CD8-positive, alpha-beta memory T cell (primary cell): ENCODE measurements around the gene TMEM150C. TPM values are rescaled to one million over a fixed set of nuclear protein-coding genes. Genes with fewer than 3 reads are reported as not detected.

Experiments used
- CTCF ChIA-PET: fragments of 350-600 bp; sonication (Branson Sonifier 250); formaldehyde crosslinking; loops from one replicate; lab custom pipeline; 2021; ENCODE audit warnings: antibody characterized with exemption; lab: Charles Lee
- POLR2A ChIA-PET: fragments of 350-600 bp; sonication (Branson Sonifier 250); formaldehyde crosslinking; loops from one replicate; lab custom pipeline; 2021; ENCODE audit warnings: antibody characterized with exemption; lab: Charles Lee
- DNase-seq, 5 donors: peaks; one replicate each; pipeline versions ENCODE4 v3.0.0 to v3.0.0-alpha.2; 2020 to 2022; ENCODE audit warnings: mixed read lengths in 1 of 5
- H3K27ac ChIP-seq: one replicate; pipeline ENCODE4 v1.7.0; 2013; ENCODE audit warnings: low read depth, mild to moderate bottlenecking, low read length, moderate library complexity
- H3K27me3 ChIP-seq: 2 replicates; pipeline ENCODE4 v1.7.0; 2013; ENCODE audit warnings: low read length, mild to moderate bottlenecking; ENCODE audit not compliant: insufficient read depth, poor library complexity, severe bottlenecking
- H3K36me3 ChIP-seq: 2 replicates; pipeline ENCODE4 v1.7.0; 2013; ENCODE audit warnings: mild to moderate bottlenecking, low read length, moderate library complexity; ENCODE audit not compliant: insufficient read depth
- H3K4me1 ChIP-seq: 2 replicates; pipeline ENCODE4 v1.7.0; 2013; ENCODE audit warnings: mild to moderate bottlenecking, low read length, moderate library complexity; ENCODE audit not compliant: insufficient read depth
- H3K4me3 ChIP-seq: 2 replicates; pipeline ENCODE4 v1.7.0; 2013; ENCODE audit warnings: mild to moderate bottlenecking, low read length
- H3K9me3 ChIP-seq: 2 replicates; pipeline ENCODE4 v1.7.0; 2013; ENCODE audit warnings: mild to moderate bottlenecking, low read length
- H3K27ac Mint-ChIP-seq, 8 donors: one replicate each; pipeline ENCODE4 v1.8.0; 2020 to 2021; ENCODE audit warnings: mixed read lengths in 8 of 8, mild to moderate bottlenecking in 6 of 8, inconsistent platforms in 3 of 8, moderate library complexity in 3 of 8
- H3K27me3 Mint-ChIP-seq, 2 donors: one replicate each; pipeline ENCODE4 v1.8.0; 2020 to 2021; ENCODE audit warnings: mixed read lengths in 2 of 2, mild to moderate bottlenecking in 1 of 2, moderate library complexity in 1 of 2
- H3K36me3 Mint-ChIP-seq, 3 donors: one replicate each; pipeline ENCODE4 v1.8.0; 2020 to 2021; ENCODE audit warnings: mixed read lengths in 3 of 3, inconsistent platforms in 1 of 3, mild to moderate bottlenecking in 1 of 3
- H3K4me1 Mint-ChIP-seq, 3 donors: one replicate each; pipeline ENCODE4 v1.8.0; 2020 to 2021; ENCODE audit warnings: mixed read lengths in 3 of 3, inconsistent platforms in 1 of 3, mild to moderate bottlenecking in 1 of 3
- H3K4me3 Mint-ChIP-seq, 7 donors: one replicate each; pipeline ENCODE4 v1.8.0; 2020 to 2021; ENCODE audit warnings: mixed read lengths in 7 of 7, mild to moderate bottlenecking in 6 of 7, moderate library complexity in 4 of 7, inconsistent platforms in 2 of 7
- H3K9me3 Mint-ChIP-seq, 5 donors: one replicate each; pipeline ENCODE4 v1.8.0; 2020 to 2022; ENCODE audit warnings: mixed read lengths in 5 of 5, mild to moderate bottlenecking in 3 of 5, moderate library complexity in 2 of 5, inconsistent platforms in 1 of 5
- polyA plus RNA-seq: library from polyadenylated mRNA; unstranded; fragments of 300-500 nt; fragmentation: Illumina TruSeq; gene quantifications from one replicate; pipeline ENCODE4 v1.2.3, GENCODE V29; 2021
- total RNA-seq, 2 experiments: library from RNA; stranded (reverse); gene quantifications; one replicate each; pipeline ENCODE4 v1.2.3, GENCODE V29; 2021

Gene TMEM150C
- total and polyA plus RNA-seq, 3 experiments from 2014 or later: 0.17 TPM; not detected in 2

DNA sequence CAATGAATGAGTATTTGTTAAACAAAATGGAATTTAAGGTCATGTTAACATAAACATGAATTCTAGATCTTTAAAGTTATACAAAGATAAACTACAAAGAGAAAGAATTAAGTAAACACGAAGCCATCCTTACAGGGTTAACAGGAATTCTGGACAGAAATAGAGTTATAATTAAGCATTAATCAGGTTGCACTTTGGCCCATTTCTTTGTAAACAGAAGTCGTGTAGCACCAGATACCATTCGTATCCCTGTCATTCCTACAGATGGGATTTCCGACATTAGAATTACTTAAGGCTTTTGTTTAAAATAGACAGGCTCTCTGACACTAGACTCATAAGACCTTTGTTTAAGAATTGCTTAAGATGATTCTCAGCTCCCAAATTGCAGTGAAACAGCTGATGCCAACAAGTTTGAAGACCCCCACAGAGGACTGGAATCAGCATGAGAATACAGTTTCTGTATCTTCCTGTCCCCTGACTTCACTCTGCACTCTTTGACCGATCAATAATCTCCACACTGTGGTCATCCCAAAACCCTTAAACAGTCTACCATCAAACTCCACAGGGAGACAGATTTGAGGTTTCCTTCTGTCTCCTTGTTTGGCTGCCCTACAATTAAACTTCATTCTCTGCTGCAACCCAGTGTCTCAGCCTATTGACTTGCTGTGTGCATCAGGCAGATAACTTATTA is 22.3 kb upstream of the TMEM150C start:
- Histone ChIP-seq H3K27me3 (peaks cover 4% of the 10 kb centered on the region), H3K4me1 (no peaks in the 10 kb centered on the region), H3K27ac (no peak overlapping the region), H3K4me3 (no peak overlapping the region), H3K9me3 (no peaks in the 10 kb centered on the region), H3K36me3 (no peaks in the 10 kb centered on the region)
- Mint-ChIP-seq H3K9me3 (no peaks in the 10 kb centered on the region), H3K4me3 (no peak overlapping the region), H3K4me1 (no peaks in the 10 kb centered on the region), H3K36me3 (peaks cover 0 to 1% (median 0%) of the 10 kb centered on the region in 3 donors), H3K27me3 (peaks cover 16 to 20% of the 10 kb centered on the region in 2 donors), H3K27ac (no peak overlapping the region)
- CTCF ChIA-PET: interaction anchor here (1.3 to 1.5 kb wide), 2 partner anchors 10 to 123 kb away, joined by 3 read pairs; no protein-coding TSS in a partner anchor
- POLR2A ChIA-PET: no interaction called here
- DNase-seq: no peak

- POLR2A ChIA-PET: no interaction called here
- no peaks in the 10 kb centered on the region for H3K9me3 Mint-ChIP-seq
- Histone ChIP-seq H3K27me3 (peaks cover 4% of the 10 kb centered on the region), H3K36me3 (no peaks in the 10 kb centered on the region), H3K27ac (no peak overlapping the region), H3K9me3 (no peaks in the 10 kb centered on the region), H3K4me1 (no peaks in the 10 kb centered on the region), H3K4me3 (no peak overlapping the region)
- H3K36me3 Mint-ChIP-seq: no peaks in the 10 kb centered on the region
- no peak overlapping the region for H3K27ac Mint-ChIP-seq
- H3K4me1 Mint-ChIP-seq: no peaks in the 10 kb centered on the region
- no peak overlapping the region for H3K4me3 Mint-ChIP-seq
- peaks cover 13 to 26% of the 10 kb centered on the region in 2 donors for H3K27me3 Mint-ChIP-seq
- no peak for DNase-seq
- CTCF ChIA-PET: no interaction called here
Observed at GRCh38 chr4:82579932-82580331, 18.1 kb upstream of the TMEM150C start.

- H3K9me3 Mint-ChIP-seq: no peaks in the 10 kb centered on the region
- Histone ChIP-seq H3K4me3 (no peak overlapping the region), H3K4me1 (no peaks in the 10 kb centered on the region), H3K36me3 (no peaks in the 10 kb centered on the region), H3K27me3 (no peaks in the 10 kb centered on the region), H3K9me3 (no peaks in the 10 kb centered on the region), H3K27ac (no peak overlapping the region)
- no peak overlapping the region for H3K27ac Mint-ChIP-seq
- no peaks in the 10 kb centered on the region for H3K4me1 Mint-ChIP-seq
- H3K36me3 Mint-ChIP-seq: no peaks in the 10 kb centered on the region
- peaks cover 9 to 25% of the 10 kb centered on the region in 2 donors for H3K27me3 Mint-ChIP-seq
- H3K4me3 Mint-ChIP-seq: no peak overlapping the region
- CTCF ChIA-PET: no interaction called here
- POLR2A ChIA-PET: no interaction called here
- no peak for DNase-seq
Observed at GRCh38 chr4:82578935-82579334, 17.1 kb upstream of the TMEM150C start.

GRCh38 chr4:82577451-82577850 is 15.7 kb upstream of the TMEM150C start:
- ChIA-PET POLR2A (no interaction called here), CTCF (no interaction called here)
- no peaks in the 10 kb centered on the region for H3K9me3 ChIP-seq
- Mint-ChIP-seq H3K27me3 (peaks cover 6 to 13% of the 10 kb centered on the region in 2 donors), H3K9me3 (peaks cover 0 to 1% (median 0%) of the 10 kb centered on the region in 5 donors), H3K36me3 (no peaks in the 10 kb centered on the region), H3K4me3 (no peak overlapping the region), H3K27ac (no peak overlapping the region), H3K4me1 (no peaks in the 10 kb centered on the region)
- no peak overlapping the region for H3K4me3 ChIP-seq
- H3K4me1 ChIP-seq: no peaks in the 10 kb centered on the region
- no peaks in the 10 kb centered on the region for H3K27me3 ChIP-seq
- H3K27ac ChIP-seq: no peak overlapping the region
- H3K36me3 ChIP-seq: no peaks in the 10 kb centered on the region
- no peak for DNase-seq

DNA sequence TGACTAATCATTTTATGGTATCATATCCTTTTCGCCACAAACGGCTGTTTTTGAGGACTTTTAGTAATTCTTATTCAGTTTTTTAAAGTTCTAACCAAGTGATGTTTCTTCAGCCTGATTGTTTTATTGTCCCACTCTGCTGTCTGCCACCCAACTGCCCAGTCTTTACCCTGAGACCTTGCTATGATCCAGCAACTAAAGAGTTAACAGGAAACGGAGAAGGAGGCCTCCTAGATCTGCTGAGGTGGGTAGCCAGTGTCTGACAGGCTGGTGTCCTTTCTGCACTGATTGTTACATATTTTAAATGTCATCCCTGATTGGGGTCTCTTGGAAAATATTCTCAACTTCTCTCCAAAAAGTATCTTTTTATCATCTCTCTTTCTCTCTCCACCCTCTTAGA is 7.9 kb upstream of the TMEM150C start:
- Histone ChIP-seq H3K4me3 (no peak overlapping the region), H3K27me3 (no peaks in the 10 kb centered on the region), H3K4me1 (no peaks in the 10 kb centered on the region), H3K36me3 (no peaks in the 10 kb centered on the region), H3K9me3 (no peaks in the 10 kb centered on the region), H3K27ac (no peak overlapping the region)
- Mint-ChIP-seq H3K27me3 (peaks cover 7 to 31% of the 10 kb centered on the region in 2 donors), H3K27ac (no peak overlapping the region), H3K4me1 (no peaks in the 10 kb centered on the region), H3K36me3 (no peaks in the 10 kb centered on the region), H3K9me3 (peaks cover 0 to 5% (median 0%) of the 10 kb centered on the region in 5 donors), H3K4me3 (no peak overlapping the region)
- no peak for DNase-seq
- CTCF ChIA-PET: no interaction called here
- POLR2A ChIA-PET: no interaction called here

DNA sequence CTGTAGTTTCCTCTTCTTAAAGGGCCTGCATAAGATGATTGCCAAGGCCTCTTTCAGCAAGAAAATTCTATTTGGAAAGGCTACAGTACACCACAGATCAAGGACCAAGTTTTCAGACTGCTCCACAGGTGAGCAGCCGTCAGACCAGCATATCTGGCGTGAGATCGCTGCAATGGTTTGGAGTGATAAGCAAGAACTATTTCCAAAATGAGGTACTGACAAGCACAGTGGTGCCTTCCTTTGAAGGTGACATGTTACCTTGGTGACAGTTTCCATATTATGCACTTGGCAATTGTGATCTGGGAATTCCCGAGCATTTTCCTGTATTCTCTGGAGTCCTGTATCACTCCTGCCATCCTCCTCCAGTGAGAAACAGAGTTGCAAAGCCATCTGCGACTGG is 7.3 kb upstream of the TMEM150C start:
- Histone ChIP-seq H3K36me3 (no peaks in the 10 kb centered on the region), H3K9me3 (no peaks in the 10 kb centered on the region), H3K27ac (no peak overlapping the region), H3K4me1 (no peaks in the 10 kb centered on the region), H3K27me3 (no peaks in the 10 kb centered on the region), H3K4me3 (no peak overlapping the region)
- Mint-ChIP-seq H3K4me1 (no peaks in the 10 kb centered on the region), H3K4me3 (no peak overlapping the region), H3K36me3 (peaks cover 0 to 1% (median 0%) of the 10 kb centered on the region in 3 donors), H3K27ac (no peak overlapping the region), H3K9me3 (peaks cover 0 to 5% (median 0%) of the 10 kb centered on the region in 5 donors), H3K27me3 (peaks cover 10 to 32% of the 10 kb centered on the region in 2 donors)
- ChIA-PET POLR2A (no interaction called here), CTCF (no interaction called here)
- no peak for DNase-seq

GRCh38 chr4:82567444-82567843 is 5.7 kb upstream of the TMEM150C start:
- DNase-seq: no peak
- no peaks in the 10 kb centered on the region for H3K36me3 ChIP-seq
- Mint-ChIP-seq H3K4me3 (no peak overlapping the region), H3K9me3 (peaks cover 0 to 4% (median under 1%) of the 10 kb centered on the region in 5 donors), H3K27me3 (peaks cover 23 to 47% of the 10 kb centered on the region in 2 donors), H3K36me3 (peaks cover 0 to 10% (median 0%) of the 10 kb centered on the region in 3 donors), H3K4me1 (peaks cover 3 to 6% (median 4%) of the 10 kb centered on the region in 3 donors), H3K27ac (no peak overlapping the region)
- POLR2A ChIA-PET: no interaction called here
- no peak overlapping the region for H3K27ac ChIP-seq
- peaks cover 1% of the 10 kb centered on the region for H3K27me3 ChIP-seq
- no peaks in the 10 kb centered on the region for H3K4me1 ChIP-seq
- no peak overlapping the region for H3K4me3 ChIP-seq
- CTCF ChIA-PET: no interaction called here
- H3K9me3 ChIP-seq: no peaks in the 10 kb centered on the region

- ChIA-PET POLR2A (no interaction called here), CTCF (no interaction called here)
- Mint-ChIP-seq H3K27ac (no peak overlapping the region), H3K27me3 (peaks cover 32 to 68% of the 10 kb centered on the region in 2 donors), H3K4me3 (peak overlapping the region; percentile 60 to 79 (median 75)), H3K36me3 (peaks cover 0 to 13% (median 0%) of the 10 kb centered on the region in 3 donors), H3K4me1 (peaks cover 13 to 19% (median 14%) of the 10 kb centered on the region in 3 donors), H3K9me3 (peaks cover 0 to 4% (median 2%) of the 10 kb centered on the region in 5 donors)
- Histone ChIP-seq H3K27me3 (peaks cover 15% of the 10 kb centered on the region), H3K36me3 (no peaks in the 10 kb centered on the region), H3K4me3 (no peak overlapping the region), H3K4me1 (no peaks in the 10 kb centered on the region), H3K27ac (no peak overlapping the region), H3K9me3 (no peaks in the 10 kb centered on the region)
- no peak for DNase-seq
Observed at GRCh38 chr4:82562564-82562854, 721 bp upstream of the TMEM150C start.
